ENCODE results near the gene C17orf113.

DNA sequence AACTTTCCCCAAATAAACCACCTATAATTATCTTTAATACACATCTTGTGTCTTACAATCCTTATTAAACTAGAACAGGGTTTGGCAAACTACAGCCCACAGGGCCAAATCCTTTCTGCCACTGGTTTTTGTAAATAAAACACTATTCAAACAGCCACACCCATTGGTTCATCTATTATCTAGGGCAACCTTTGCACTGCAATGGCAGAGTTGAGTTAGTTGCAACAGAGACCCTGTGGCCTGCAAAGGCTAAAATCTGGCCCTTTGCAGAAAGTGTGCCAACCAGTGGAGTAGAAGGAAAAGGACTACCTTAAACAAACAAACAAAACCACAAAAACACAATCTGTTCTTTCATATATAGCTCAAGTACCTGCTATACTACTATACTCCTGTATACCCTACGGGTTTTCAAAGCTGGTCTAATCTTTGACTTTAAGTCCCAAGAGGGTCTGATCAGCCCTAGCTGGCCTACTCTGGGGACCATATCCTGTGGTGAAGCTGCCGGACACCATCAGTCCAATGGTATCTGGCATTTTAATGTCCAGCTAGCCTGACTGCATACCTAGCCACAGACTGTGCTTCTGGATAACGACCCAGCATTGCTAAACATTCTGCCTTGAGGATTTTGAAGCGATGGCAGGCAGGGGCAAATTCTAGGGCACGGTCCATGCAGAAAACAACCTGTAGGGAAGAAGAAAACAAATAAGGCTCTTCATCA lies 60.5 kb downstream of the C17orf113 start:
- TF ChIP-seq, protein P1, sequence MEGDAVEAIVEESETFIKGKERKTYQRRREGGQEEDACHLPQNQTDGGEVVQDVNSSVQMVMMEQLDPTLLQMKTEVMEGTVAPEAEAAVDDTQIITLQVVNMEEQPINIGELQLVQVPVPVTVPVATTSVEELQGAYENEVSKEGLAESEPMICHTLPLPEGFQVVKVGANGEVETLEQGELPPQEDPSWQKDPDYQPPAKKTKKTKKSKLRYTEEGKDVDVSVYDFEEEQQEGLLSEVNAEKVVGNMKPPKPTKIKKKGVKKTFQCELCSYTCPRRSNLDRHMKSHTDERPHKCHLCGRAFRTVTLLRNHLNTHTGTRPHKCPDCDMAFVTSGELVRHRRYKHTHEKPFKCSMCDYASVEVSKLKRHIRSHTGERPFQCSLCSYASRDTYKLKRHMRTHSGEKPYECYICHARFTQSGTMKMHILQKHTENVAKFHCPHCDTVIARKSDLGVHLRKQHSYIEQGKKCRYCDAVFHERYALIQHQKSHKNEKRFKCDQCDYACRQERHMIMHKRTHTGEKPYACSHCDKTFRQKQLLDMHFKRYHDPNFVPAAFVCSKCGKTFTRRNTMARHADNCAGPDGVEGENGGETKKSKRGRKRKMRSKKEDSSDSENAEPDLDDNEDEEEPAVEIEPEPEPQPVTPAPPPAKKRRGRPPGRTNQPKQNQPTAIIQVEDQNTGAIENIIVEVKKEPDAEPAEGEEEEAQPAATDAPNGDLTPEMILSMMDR (conservative IDR thresholded peaks at IDR 0.05; ENCODE audit: low read depth, low read length): no peak
- TF ChIP-seq RCOR1 (IDR thresholded peaks at IDR 0.05; ENCODE audit: insufficient replicate concordance, low read length) (no peak), POLR2A (IDR thresholded peaks at IDR 0.05; ENCODE audit: low read depth, low read length) (no peak), BHLHE40 (IDR thresholded peaks at IDR 0.05; ENCODE audit: low read depth, low read length) (no peak), FOS (IDR thresholded peaks at IDR 0.05; ENCODE audit: low read depth, low read length) (no peak), MXI1 (IDR thresholded peaks at IDR 0.05; ENCODE audit: borderline replicate concordance, low read depth, low read length) (no peak), RAD21 (IDR thresholded peaks at IDR 0.05; ENCODE audit: low read length) (no peak), CHD1 (IDR thresholded peaks at IDR 0.05; ENCODE audit: low read depth, low read length) (no peak), ELK1 (IDR thresholded peaks at IDR 0.05; ENCODE audit: borderline replicate concordance, low read depth, low read length) (no peak), MAZ (IDR thresholded peaks at IDR 0.05; ENCODE audit: borderline replicate concordance, low read depth, low read length) (no peak), MAFK (IDR thresholded peaks at IDR 0.05; ENCODE audit: low read depth, low read length) (no peak), CEBPB (IDR thresholded peaks at IDR 0.05; ENCODE audit: low read depth, low read length) (no peak)
- TF ChIP-seq, protein P2, sequence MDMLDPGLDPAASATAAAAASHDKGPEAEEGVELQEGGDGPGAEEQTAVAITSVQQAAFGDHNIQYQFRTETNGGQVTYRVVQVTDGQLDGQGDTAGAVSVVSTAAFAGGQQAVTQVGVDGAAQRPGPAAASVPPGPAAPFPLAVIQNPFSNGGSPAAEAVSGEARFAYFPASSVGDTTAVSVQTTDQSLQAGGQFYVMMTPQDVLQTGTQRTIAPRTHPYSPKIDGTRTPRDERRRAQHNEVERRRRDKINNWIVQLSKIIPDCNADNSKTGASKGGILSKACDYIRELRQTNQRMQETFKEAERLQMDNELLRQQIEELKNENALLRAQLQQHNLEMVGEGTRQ (IDR thresholded peaks at IDR 0.05; ENCODE audit: low read depth, low read length): no peak

Measured in IMR-90 (cell line).